Measurements from ENCODE around the gene KRT86. TPM values are rescaled to one million over a fixed set of nuclear protein-coding genes. Genes with fewer than 3 reads are reported as not detected.
"Not testable (repeated sequence)": the region's sequence is repeated elsewhere in the genome, so short reads cannot be mapped to it uniquely, and the experiment has no call there.

KRT86 gene
- total and polyA plus RNA-seq, 4 experiments from 2014 or later: not detected

- Mint-ChIP-seq H3K36me3 (no peaks in the 10 kb centered on the region), H3K4me1 (peaks cover 0 to 2% (median 0%) of the 10 kb centered on the region in 4 donors), H3K27me3 (peaks cover 2 to 10% of the 10 kb centered on the region in 2 donors), H3K27ac (peak overlapping the region in 1 of 7 donors; percentile 35), H3K4me3 (no peak overlapping the region), H3K9me3 (no peaks in the 10 kb centered on the region)
- Histone ChIP-seq H3K36me3 (ENCODE audit: insufficient read depth, low read length) (no peaks in the 10 kb centered on the region), H3K9me3 (ENCODE audit: control insufficient read depth in 1 of 2, low read length in 2 of 2) (no peaks in the 10 kb centered on the region), H3K27me3 (ENCODE audit: insufficient read depth, low read length) (no peaks in the 10 kb centered on the region), H3K4me1 (ENCODE audit: insufficient read depth, low read length) (no peaks in the 10 kb centered on the region), H3K4me3 (ENCODE audit: low read length in 2 of 2) (no peak overlapping the region), H3K27ac (ENCODE audit: low read depth, low read length) (no peak overlapping the region)
- no peak for DNase-seq
- intact Hi-C loops (cut with micrococcal nuclease): no loop called here
- POLR2A ChIA-PET (ENCODE audit: partially characterized antibody): no interaction called here
- CTCF ChIA-PET (ENCODE audit: partially characterized antibody): interaction anchor here (1.2 to 1.7 kb wide), 2 partner anchors 8 to 9 kb away, joined by 3 to 6 read pairs; no protein-coding TSS in a partner anchor
Measured at GRCh38 chr12:52285851-52286530, 11.5 kb downstream of the KRT86 start.

- H3K4me3 Mint-ChIP-seq; H3K4me1 ChIP-seq (ENCODE audit: insufficient read depth, low read length); H3K27ac Mint-ChIP-seq; H3K27me3 ChIP-seq (ENCODE audit: insufficient read depth, low read length); H3K4me3 ChIP-seq (ENCODE audit: low read length in 2 of 2); H3K36me3 Mint-ChIP-seq; H3K27ac ChIP-seq (ENCODE audit: low read depth, low read length); H3K9me3 Mint-ChIP-seq; H3K36me3 ChIP-seq (ENCODE audit: insufficient read depth, low read length); H3K4me1 Mint-ChIP-seq; H3K9me3 ChIP-seq (ENCODE audit: control insufficient read depth in 1 of 2, low read length in 2 of 2); intact Hi-C loops (cut with micrococcal nuclease); DNase-seq; POLR2A ChIA-PET (ENCODE audit: partially characterized antibody): not testable (repeated sequence)
- CTCF ChIA-PET (ENCODE audit: partially characterized antibody): interaction anchor here (1.2 to 1.7 kb wide), 2 partner anchors 8 to 9 kb away, joined by 3 to 6 read pairs; no protein-coding TSS in a partner anchor
- peaks cover 10 to 12% of the 10 kb centered on the region in 2 donors for H3K27me3 Mint-ChIP-seq
Measured at GRCh38 chr12:52286857-52287785, 12.7 kb downstream of the KRT86 start.

GRCh38 chr12:52287816-52288805 lies 13.7 kb downstream of the KRT86 start:
- H3K36me3 ChIP-seq (ENCODE audit: insufficient read depth, low read length); intact Hi-C loops (cut with micrococcal nuclease); POLR2A ChIA-PET (ENCODE audit: partially characterized antibody); H3K27me3 ChIP-seq (ENCODE audit: insufficient read depth, low read length); H3K4me3 ChIP-seq (ENCODE audit: low read length in 2 of 2); DNase-seq; H3K4me3 Mint-ChIP-seq; H3K4me1 ChIP-seq (ENCODE audit: insufficient read depth, low read length); H3K36me3 Mint-ChIP-seq; H3K9me3 Mint-ChIP-seq; H3K9me3 ChIP-seq (ENCODE audit: control insufficient read depth in 1 of 2, low read length in 2 of 2); H3K27ac ChIP-seq (ENCODE audit: low read depth, low read length); H3K4me1 Mint-ChIP-seq: not testable (repeated sequence)
- CTCF ChIA-PET (ENCODE audit: partially characterized antibody): interaction anchor here (1.7 kb wide), 1 partner anchor 10 kb away, joined by 6 read pairs; no protein-coding TSS in a partner anchor
- peaks cover 10 to 12% of the 10 kb centered on the region in 2 donors for H3K27me3 Mint-ChIP-seq
- peak overlapping the region in 2 of 7 donors; percentile 41 to 68 for H3K27ac Mint-ChIP-seq

GRCh38 chr12:52290483-52291134 lies 16.2 kb downstream of the KRT86 start:
- H3K27ac ChIP-seq (ENCODE audit: low read depth, low read length); H3K4me1 ChIP-seq (ENCODE audit: insufficient read depth, low read length); CTCF ChIA-PET (ENCODE audit: partially characterized antibody); H3K4me3 Mint-ChIP-seq; H3K9me3 Mint-ChIP-seq; DNase-seq; H3K4me1 Mint-ChIP-seq; H3K27ac Mint-ChIP-seq; intact Hi-C loops (cut with micrococcal nuclease); H3K36me3 ChIP-seq (ENCODE audit: insufficient read depth, low read length); H3K36me3 Mint-ChIP-seq; H3K9me3 ChIP-seq (ENCODE audit: control insufficient read depth in 1 of 2, low read length in 2 of 2); POLR2A ChIA-PET (ENCODE audit: partially characterized antibody); H3K4me3 ChIP-seq (ENCODE audit: low read length in 2 of 2); H3K27me3 ChIP-seq (ENCODE audit: insufficient read depth, low read length): not testable (repeated sequence)
- H3K27me3 Mint-ChIP-seq: peaks cover 11 to 13% of the 10 kb centered on the region in 2 donors

- ChIA-PET CTCF (ENCODE audit: partially characterized antibody) (no interaction called here), POLR2A (ENCODE audit: partially characterized antibody) (no interaction called here)
- Histone ChIP-seq H3K36me3 (ENCODE audit: insufficient read depth, low read length) (no peaks in the 10 kb centered on the region), H3K27ac (ENCODE audit: low read depth, low read length) (no peak within 1 kb of the TSS), H3K9me3 (ENCODE audit: control insufficient read depth in 1 of 2, low read length in 2 of 2) (no peaks in the 10 kb centered on the region), H3K27me3 (ENCODE audit: insufficient read depth, low read length) (no peaks in the 10 kb centered on the region), H3K4me3 (ENCODE audit: low read length in 2 of 2) (no peak within 1 kb of the TSS), H3K4me1 (ENCODE audit: insufficient read depth, low read length) (no peaks in the 10 kb centered on the region)
- Mint-ChIP-seq H3K27me3 (peaks cover 12 to 16% of the 10 kb centered on the region in 2 donors), H3K36me3 (no peaks in the 10 kb centered on the region), H3K4me1 (peaks cover 0 to 2% (median under 1%) of the 10 kb centered on the region in 4 donors), H3K4me3 (no peak within 1 kb of the TSS), H3K27ac (no peak within 1 kb of the TSS), H3K9me3 (no peaks in the 10 kb centered on the region)
- intact Hi-C loops (cut with micrococcal nuclease): no loop called here
- no peak for DNase-seq
Measured at GRCh38 chr12:52291267-52291935, 17.0 kb downstream of the KRT86 start, which contains the start of gene KRT81. KRT81 (minus strand) TSS chr12:52291534; CDS start chr12:52291465, 69 bp downstream.

GRCh38 chr12:52293926-52294325 lies 19.5 kb downstream of the KRT86 start:
- Mint-ChIP-seq H3K4me1 (peaks cover 0 to 2% (median 0%) of the 10 kb centered on the region in 4 donors), H3K9me3 (no peaks in the 10 kb centered on the region), H3K4me3 (no peak overlapping the region), H3K36me3 (no peaks in the 10 kb centered on the region), H3K27ac (no peak overlapping the region), H3K27me3 (peaks cover 13 to 17% of the 10 kb centered on the region in 2 donors)
- Histone ChIP-seq H3K4me1 (ENCODE audit: insufficient read depth, low read length) (no peaks in the 10 kb centered on the region), H3K4me3 (ENCODE audit: low read length in 2 of 2) (no peak overlapping the region), H3K9me3 (ENCODE audit: control insufficient read depth in 1 of 2, low read length in 2 of 2) (no peaks in the 10 kb centered on the region), H3K36me3 (ENCODE audit: insufficient read depth, low read length) (no peaks in the 10 kb centered on the region), H3K27me3 (ENCODE audit: insufficient read depth, low read length) (no peaks in the 10 kb centered on the region), H3K27ac (ENCODE audit: low read depth, low read length) (no peak overlapping the region)
- DNase-seq: no peak
- ChIA-PET CTCF (ENCODE audit: partially characterized antibody) (interaction anchor here (0.7 to 2.5 kb wide), 3 partner anchors 10 to 1344 kb away, joined by 3 to 22 read pairs (median 4); no protein-coding TSS in a partner anchor), POLR2A (ENCODE audit: partially characterized antibody) (no interaction called here)
- intact Hi-C loops (cut with micrococcal nuclease): no loop called here
